CD4-positive, alpha-beta T cell treated with Interleukin-1 beta for 1 hour (primary cell): Measurements from ENCODE around the gene KLK8.

Experiments used
- DNase-seq, 2 donors: peaks; one replicate each; pipeline ENCODE4 v3.0.0-alpha.2; 2020 to 2022

The KLK8 gene

GRCh38 chr19:51001515-51001914, at the start of gene KLK8:
KLK8 (minus strand) TSS chr19:51001604; CDS start chr19:51001167, 437 bp downstream.
- no peak for DNase-seq

GRCh38 chr19:51047031-51047335, 45.6 kb upstream of the KLK8 start:
- DNase-seq = no peak

GRCh38 chr19:51044327-51044726, 42.9 kb upstream of the KLK8 start:
- no peak for DNase-seq

GRCh38 chr19:51043497-51043896, 42.1 kb upstream of the KLK8 start:
- DNase-seq = no peak

- DNase-seq = no peak
Observed at GRCh38 chr19:51040151-51040550, 38.7 kb upstream of the KLK8 start.

GRCh38 chr19:51036519-51036918, 35.1 kb upstream of the KLK8 start:
- DNase-seq = no peak

- DNase-seq = no peak
Observed at GRCh38 chr19:51034704-51035103, 33.3 kb upstream of the KLK8 start, which contains the start of gene KLK12. KLK12 (minus strand) TSS chr19:51035002; CDS start chr19:51034621, 381 bp downstream.

- no peak for DNase-seq
Observed at GRCh38 chr19:51031880-51032225, 30.4 kb upstream of the KLK8 start.

GRCh38 chr19:51031220-51031879, 29.9 kb upstream of the KLK8 start:
- DNase-seq = no peak

GRCh38 chr19:51030631-51031030, 29.2 kb upstream of the KLK8 start:
- DNase-seq = no peak

GRCh38 chr19:51029718-51030117, 28.3 kb upstream of the KLK8 start:
- no peak for DNase-seq

GRCh38 chr19:51027873-51028272, 26.5 kb upstream of the KLK8 start:
- DNase-seq = no peak

- no peak for DNase-seq
Observed at GRCh38 chr19:51027126-51027806, 25.9 kb upstream of the KLK8 start.

- DNase-seq = no peak
Observed at GRCh38 chr19:51026554-51026831, 25.1 kb upstream of the KLK8 start, which contains the start of gene KLK11. KLK11 (minus strand) TSS chr19:51026616; CDS start chr19:51025631, 985 bp downstream.

GRCh38 chr19:51025809-51026553, 24.6 kb upstream of the KLK8 start:
- no peak for DNase-seq

GRCh38 chr19:51025401-51025800, 24.0 kb upstream of the KLK8 start:
- no peak for DNase-seq

- no peak for DNase-seq
Observed at GRCh38 chr19:51024924-51025323, 23.5 kb upstream of the KLK8 start.

GRCh38 chr19:51023946-51024345, 22.5 kb upstream of the KLK8 start:
- no peak for DNase-seq

GRCh38 chr19:51022526-51022925, 21.1 kb upstream of the KLK8 start:
- no peak for DNase-seq

- DNase-seq = peak in 1 of 2 donors; percentile 26
Observed at GRCh38 chr19:51020988-51021651, 19.7 kb upstream of the KLK8 start.

GRCh38 chr19:51019544-51019925, 18.1 kb upstream of the KLK8 start, which contains the start of gene KLK10:
KLK10 (minus strand) TSS chr19:51019709; CDS start chr19:51019130, 579 bp downstream.
- no peak for DNase-seq

GRCh38 chr19:51018745-51019543, 17.5 kb upstream of the KLK8 start:
- no peak for DNase-seq
